Stimulated activated CD8-positive, alpha-beta memory T cell treated with anti-CD3 and anti-CD28 coated beads, Interleukin-7, amount 100 ng/mL, for 4 hours (primary cell): Measurements from ENCODE around the gene BAHD1.

ENCODE experiments used
- DNase-seq, 2 donors: peaks; one replicate each; pipeline ENCODE4 v3.0.0-alpha.2; 2020; ENCODE audit warnings: low read depth in 2 of 2

The BAHD1 gene

GRCh38 chr15:40440743-40441564 is at the start of gene BAHD1:
TSS of gene BAHD1 (plus strand) at chr15:40440953. CDS start at chr15:40458465, 17,512 bp downstream.
- DNase-seq, result peak; percentile 90 to 96

GRCh38 chr15:40392986-40393948 is 47.5 kb upstream of the BAHD1 start:
- DNase-seq, result no peak

- no peak for DNase-seq
These were observed 42.9 kb upstream of the BAHD1 start for GRCh38 chr15:40397688-40398412.

GRCh38 chr15:40398413-40398873 is 42.3 kb upstream of the BAHD1 start:
- DNase-seq, result no peak

- DNase-seq, result no peak
These were observed 41.4 kb upstream of the BAHD1 start for GRCh38 chr15:40399370-40399769.

- peak; percentile 74 to 87 for DNase-seq
These were observed 35.0 kb upstream of the BAHD1 start, which contains the start of gene IVD for GRCh38 chr15:40405501-40406381. TSS of gene IVD (plus strand) at chr15:40405795. CDS start at chr15:40405828, 33 bp downstream.

- DNase-seq, result no peak
These were observed 33.3 kb upstream of the BAHD1 start for GRCh38 chr15:40407330-40407990.

- no peak for DNase-seq
These were observed 31.4 kb upstream of the BAHD1 start for GRCh38 chr15:40409366-40409765.

GRCh38 chr15:40410476-40410875 is 30.3 kb upstream of the BAHD1 start:
- no peak for DNase-seq

- DNase-seq, result no peak
These were observed 28.5 kb upstream of the BAHD1 start for GRCh38 chr15:40412095-40412759.

GRCh38 chr15:40413036-40413435 is 27.7 kb upstream of the BAHD1 start:
- DNase-seq, result no peak

- DNase-seq, result no peak
These were observed 25.9 kb upstream of the BAHD1 start for GRCh38 chr15:40414816-40415215.

GRCh38 chr15:40415226-40415625 is 25.5 kb upstream of the BAHD1 start:
- no peak for DNase-seq

- no peak for DNase-seq
These were observed 24.7 kb upstream of the BAHD1 start for GRCh38 chr15:40416056-40416455.

GRCh38 chr15:40418126-40418525 is 22.6 kb upstream of the BAHD1 start:
- DNase-seq, result no peak

- no peak for DNase-seq
These were observed 20.6 kb upstream of the BAHD1 start for GRCh38 chr15:40420071-40420713.

- DNase-seq, result no peak
These were observed 20.0 kb upstream of the BAHD1 start for GRCh38 chr15:40420793-40421192.

- DNase-seq, result peak; percentile 41 to 60
These were observed 19.3 kb upstream of the BAHD1 start for GRCh38 chr15:40421246-40422157.
